ENCODE data around the gene CNGA4. TPM values are rescaled to one million over a fixed set of nuclear protein-coding genes. Genes with fewer than 3 reads are reported as not detected.

Gene CNGA4
- total and polyA plus RNA-seq, 2 of the 4 experiments (the other 2 are of a cell fraction) = under 0.01 to 0.12 TPM

DNA sequence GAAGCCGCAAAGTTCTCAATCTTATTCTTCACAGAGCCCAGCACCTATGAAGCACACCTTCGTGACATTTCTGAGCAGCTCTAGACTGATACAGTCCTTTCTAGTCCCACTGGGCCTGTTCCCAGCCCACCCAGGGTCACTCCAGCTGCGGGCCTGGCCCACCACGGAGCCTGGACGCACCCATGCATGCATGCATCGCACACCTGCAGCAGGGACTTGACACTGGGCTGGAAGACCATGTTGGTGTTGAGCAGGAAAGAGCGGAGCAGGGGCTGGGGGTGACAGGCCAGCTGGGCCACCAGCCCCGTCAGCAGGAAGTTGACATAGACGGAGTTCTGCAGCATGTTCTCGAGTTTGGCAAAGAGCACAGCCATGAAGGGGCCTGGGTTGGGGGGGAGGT is 24.4 kb upstream of the CNGA4 start:
- no peak overlapping the region for H4K91ac ChIP-seq (ENCODE audit: insufficient read depth, low read depth, low read length)
- no peak overlapping the region for H2BK20ac ChIP-seq (ENCODE audit: low read depth, low read length)
- intact Hi-C loops (cut with micrococcal nuclease) = no loop called here
- no TSS peak for BruUV-seq (replicated peaks)
- H3K9me3 ChIP-seq (ENCODE audit: control insufficient read depth, insufficient read depth, low read length) = no peaks in the 10 kb centered on the region
- H3K4me1 ChIP-seq (ENCODE audit: control insufficient read depth, insufficient read depth, low read length) = peaks cover 13% of the 10 kb centered on the region
- H2AFZ ChIP-seq (replicated peaks; ENCODE audit: low read length, poor library complexity) = no peak overlapping the region
- dilution Hi-C loops (cut with HindIII; ENCODE audit: low sequenced_read_pairs, unreplicated experiment) = no loop called here
- H3K9ac ChIP-seq (ENCODE audit: low read depth, low read length) = no peak overlapping the region
- in situ Hi-C loops (cut with MboI; ENCODE audit: low sequenced_read_pairs) = no loop called here
- H4K5ac ChIP-seq (ENCODE audit: low read depth, low read length) = no peak overlapping the region
- H3K27me3 ChIP-seq (ENCODE audit: control insufficient read depth, insufficient read depth, low read length) = no peaks in the 10 kb centered on the region
- WGBS, 2 experiments (ENCODE audit: extremely low coverage in 2 of 2, insufficient read length in 1 of 2) = 100% methylated on average over 1 of the region's 10 CpGs; no CpG with 5 or more reads in 1 of the 2 experiments
- H4K20me1 ChIP-seq (ENCODE audit: insufficient read depth, low read length) = peaks cover 3% of the 10 kb centered on the region; the same call in 1 of the 2 replicates
- no peak overlapping the region for H2AK9ac ChIP-seq (replicated peaks; ENCODE audit: low read depth, low read length, poor library complexity)
- H3K9me1 ChIP-seq (ENCODE audit: insufficient read depth, low read length) = peaks cover 2% of the 10 kb centered on the region; the same call in 1 of the 2 replicates
- no peak overlapping the region for H3K4me3 ChIP-seq (ENCODE audit: insufficient read depth, low read depth, low read length)
- peaks cover 8% of the 10 kb centered on the region in 2 experiments; a peak in 3 of 4 replicates for H3K79me1 ChIP-seq (ENCODE audit: low read depth in 1 of 2, low read length in 2 of 2)
- no peak overlapping the region for H3K4ac ChIP-seq (ENCODE audit: low read depth, low read length)
- H3K56ac ChIP-seq (ENCODE audit: extremely low read depth, insufficient read depth, low read length) = no peak overlapping the region
- no peak overlapping the region for H4K8ac ChIP-seq (ENCODE audit: low read depth in 2 of 2, low read length in 2 of 2)
- no peak overlapping the region for H2BK5ac ChIP-seq (ENCODE audit: low read depth, low read length, poor library complexity, severe bottlenecking)
- H3K36me3 ChIP-seq (ENCODE audit: control insufficient read depth, insufficient read depth, low read length) = peaks cover 49% of the 10 kb centered on the region
- no peak for DNase-seq
- ChIA-PET CTCF (no interaction called here), POLR2A (ENCODE audit: unreplicated experiment) (no interaction called here)
- H2AK5ac ChIP-seq (ENCODE audit: low read depth, low read length) = no peak overlapping the region
- no peak for TF ChIP-seq MXI1 (IDR thresholded peaks at IDR 0.05; ENCODE audit: borderline replicate concordance, low read depth, low read length)
- TF ChIP-seq, protein P1, sequence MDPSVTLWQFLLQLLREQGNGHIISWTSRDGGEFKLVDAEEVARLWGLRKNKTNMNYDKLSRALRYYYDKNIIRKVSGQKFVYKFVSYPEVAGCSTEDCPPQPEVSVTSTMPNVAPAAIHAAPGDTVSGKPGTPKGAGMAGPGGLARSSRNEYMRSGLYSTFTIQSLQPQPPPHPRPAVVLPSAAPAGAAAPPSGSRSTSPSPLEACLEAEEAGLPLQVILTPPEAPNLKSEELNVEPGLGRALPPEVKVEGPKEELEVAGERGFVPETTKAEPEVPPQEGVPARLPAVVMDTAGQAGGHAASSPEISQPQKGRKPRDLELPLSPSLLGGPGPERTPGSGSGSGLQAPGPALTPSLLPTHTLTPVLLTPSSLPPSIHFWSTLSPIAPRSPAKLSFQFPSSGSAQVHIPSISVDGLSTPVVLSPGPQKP (IDR thresholded peaks at IDR 0.05; ENCODE audit: borderline replicate concordance, low read depth, low read length) = no peak
- TF ChIP-seq, protein P2, sequence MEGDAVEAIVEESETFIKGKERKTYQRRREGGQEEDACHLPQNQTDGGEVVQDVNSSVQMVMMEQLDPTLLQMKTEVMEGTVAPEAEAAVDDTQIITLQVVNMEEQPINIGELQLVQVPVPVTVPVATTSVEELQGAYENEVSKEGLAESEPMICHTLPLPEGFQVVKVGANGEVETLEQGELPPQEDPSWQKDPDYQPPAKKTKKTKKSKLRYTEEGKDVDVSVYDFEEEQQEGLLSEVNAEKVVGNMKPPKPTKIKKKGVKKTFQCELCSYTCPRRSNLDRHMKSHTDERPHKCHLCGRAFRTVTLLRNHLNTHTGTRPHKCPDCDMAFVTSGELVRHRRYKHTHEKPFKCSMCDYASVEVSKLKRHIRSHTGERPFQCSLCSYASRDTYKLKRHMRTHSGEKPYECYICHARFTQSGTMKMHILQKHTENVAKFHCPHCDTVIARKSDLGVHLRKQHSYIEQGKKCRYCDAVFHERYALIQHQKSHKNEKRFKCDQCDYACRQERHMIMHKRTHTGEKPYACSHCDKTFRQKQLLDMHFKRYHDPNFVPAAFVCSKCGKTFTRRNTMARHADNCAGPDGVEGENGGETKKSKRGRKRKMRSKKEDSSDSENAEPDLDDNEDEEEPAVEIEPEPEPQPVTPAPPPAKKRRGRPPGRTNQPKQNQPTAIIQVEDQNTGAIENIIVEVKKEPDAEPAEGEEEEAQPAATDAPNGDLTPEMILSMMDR (conservative IDR thresholded peaks at IDR 0.05; ENCODE audit: low read depth, low read length) = no peak
- no peak for ATAC-seq (ENCODE audit: low read depth)
- no peak overlapping the region for H3K27ac ChIP-seq (ENCODE audit: insufficient read depth, low read length)
- no peak overlapping the region for H3K14ac ChIP-seq (replicated peaks; ENCODE audit: low read depth, low read length)
- H3K4me2 ChIP-seq (ENCODE audit: low read depth, low read length) = no peak overlapping the region
- no peak overlapping the region for H2BK15ac ChIP-seq (ENCODE audit: low read depth, low read length)
- no peak overlapping the region for H3K18ac ChIP-seq (ENCODE audit: low read depth, low read length)
- H2BK120ac ChIP-seq (ENCODE audit: low read depth, low read length) = no peak overlapping the region
- no peak overlapping the region for H3K23ac ChIP-seq (ENCODE audit: low read depth, low read length)
